Parathyroid adenoma (tissue), 2 donors: ENCODE results near the gene AGAP1.

ENCODE experiments used
- H2AFZ ChIP-seq: fragments of 300-600 bp; sonication (generic); one replicate; pipeline ENCODE4 v1.7.0; 2017; ENCODE audit warnings: antibody characterized with exemption, mild to moderate bottlenecking
- H3K27ac ChIP-seq: fragments of 300-600 bp; sonication (generic); one replicate; pipeline ENCODE4 v1.7.0; 2017
- H3K27me3 ChIP-seq: fragments of 300-600 bp; sonication (generic); one replicate; pipeline ENCODE4 v1.7.0; 2017; ENCODE audit warnings: low read length; ENCODE audit not compliant: control insufficient read depth, insufficient read depth
- H3K36me3 ChIP-seq: fragments of 300-600 bp; sonication (generic); one replicate; pipeline ENCODE4 v1.7.0; 2017; ENCODE audit warnings: low read length; ENCODE audit not compliant: control insufficient read depth, insufficient read depth
- H3K4me1 ChIP-seq: fragments of 300-600 bp; sonication (generic); one replicate; pipeline ENCODE4 v1.7.0; 2017; ENCODE audit warnings: control low read depth
- H3K4me2 ChIP-seq: fragments of 300-600 bp; sonication (generic); one replicate; pipeline ENCODE4 v1.7.0; 2017; ENCODE audit warnings: low read length
- H3K4me3 ChIP-seq: fragments of 300-600 bp; sonication (generic); one replicate; pipeline ENCODE4 v1.7.0; 2017; ENCODE audit warnings: low read depth, low read length
- H3K79me2 ChIP-seq: fragments of 300-600 bp; sonication (generic); one replicate; pipeline ENCODE4 v1.7.0; 2017; ENCODE audit warnings: control low read depth
- H3K9ac ChIP-seq: fragments of 300-600 bp; sonication (generic); one replicate; pipeline ENCODE4 v1.7.0; 2017; ENCODE audit warnings: mild to moderate bottlenecking
- H3K9me3 ChIP-seq: fragments of 300-600 bp; sonication (generic); one replicate; pipeline ENCODE4 v1.7.0; 2017; ENCODE audit warnings: low read length; ENCODE audit not compliant: control insufficient read depth
- TF ChIP-seq, protein P1 (sequence below): fragments of 300-600 bp; sonication (generic); IDR thresholded peaks from one replicate; pipeline ENCODE4 v1.7.0; 2017; ENCODE audit warnings: antibody characterized with exemption, mild to moderate bottlenecking
- donor health status: primary hyperparathyroidism.

The AGAP1 gene

DNA sequence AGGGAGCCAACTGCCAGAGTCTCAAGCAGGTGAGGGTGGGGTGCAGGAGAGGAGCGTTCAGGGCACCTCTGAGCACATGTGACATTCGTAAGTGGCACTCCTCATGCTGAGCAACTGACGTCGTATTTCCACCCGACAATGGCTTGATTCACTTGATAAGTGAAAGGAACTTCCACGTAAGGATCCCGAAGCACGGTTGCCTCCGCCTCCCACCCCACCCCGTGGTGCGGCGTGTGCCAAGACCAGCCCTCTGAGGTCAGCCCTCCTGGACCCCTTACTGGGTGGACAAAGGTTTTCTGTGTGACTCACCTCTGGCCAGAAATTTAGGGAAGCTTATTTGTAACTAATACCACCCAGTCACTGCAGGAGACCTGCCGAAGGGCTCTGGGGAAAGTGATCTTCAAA, 59.9 kb downstream of the AGAP1 start:
- no peak overlapping the region for H3K27ac ChIP-seq

DNA sequence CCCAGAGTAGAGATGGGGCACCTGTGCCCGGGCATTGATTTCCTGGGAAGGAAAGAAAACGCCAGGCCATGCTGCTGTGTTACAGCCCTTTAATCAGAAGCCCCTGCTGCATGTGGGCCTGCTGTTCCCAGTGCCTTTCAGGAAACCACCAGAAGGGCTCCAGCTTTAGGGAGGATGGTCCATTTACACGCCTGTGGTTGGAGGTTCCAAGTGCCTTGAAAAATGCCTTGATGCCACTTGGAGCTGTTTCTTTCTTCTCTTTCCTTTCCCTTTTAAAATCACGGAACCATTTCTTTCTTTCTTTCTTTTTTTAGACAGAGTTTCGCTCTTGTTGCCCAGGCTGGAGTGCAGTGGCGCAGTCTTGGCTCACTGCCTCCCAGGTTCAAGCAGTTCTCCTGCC, 60.5 kb downstream of the AGAP1 start:
- peaks cover 2% of the 10 kb centered on the region for H3K4me1 ChIP-seq

More for the DNA sequence above, 59.9 kb downstream of the AGAP1 start:
- Histone ChIP-seq H3K36me3 (no peaks in the 10 kb centered on the region), H3K4me3 (no peak overlapping the region), H3K4me1 (peaks cover 2% of the 10 kb centered on the region), H2AFZ (no peak overlapping the region), H3K9ac (no peak overlapping the region), H3K9me3 (no peaks in the 10 kb centered on the region), H3K79me2 (peaks cover 94% of the 10 kb centered on the region), H3K4me2 (no peak overlapping the region), H3K27me3 (no peaks in the 10 kb centered on the region)
- TF ChIP-seq, protein P1, sequence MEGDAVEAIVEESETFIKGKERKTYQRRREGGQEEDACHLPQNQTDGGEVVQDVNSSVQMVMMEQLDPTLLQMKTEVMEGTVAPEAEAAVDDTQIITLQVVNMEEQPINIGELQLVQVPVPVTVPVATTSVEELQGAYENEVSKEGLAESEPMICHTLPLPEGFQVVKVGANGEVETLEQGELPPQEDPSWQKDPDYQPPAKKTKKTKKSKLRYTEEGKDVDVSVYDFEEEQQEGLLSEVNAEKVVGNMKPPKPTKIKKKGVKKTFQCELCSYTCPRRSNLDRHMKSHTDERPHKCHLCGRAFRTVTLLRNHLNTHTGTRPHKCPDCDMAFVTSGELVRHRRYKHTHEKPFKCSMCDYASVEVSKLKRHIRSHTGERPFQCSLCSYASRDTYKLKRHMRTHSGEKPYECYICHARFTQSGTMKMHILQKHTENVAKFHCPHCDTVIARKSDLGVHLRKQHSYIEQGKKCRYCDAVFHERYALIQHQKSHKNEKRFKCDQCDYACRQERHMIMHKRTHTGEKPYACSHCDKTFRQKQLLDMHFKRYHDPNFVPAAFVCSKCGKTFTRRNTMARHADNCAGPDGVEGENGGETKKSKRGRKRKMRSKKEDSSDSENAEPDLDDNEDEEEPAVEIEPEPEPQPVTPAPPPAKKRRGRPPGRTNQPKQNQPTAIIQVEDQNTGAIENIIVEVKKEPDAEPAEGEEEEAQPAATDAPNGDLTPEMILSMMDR: no peak

DNA sequence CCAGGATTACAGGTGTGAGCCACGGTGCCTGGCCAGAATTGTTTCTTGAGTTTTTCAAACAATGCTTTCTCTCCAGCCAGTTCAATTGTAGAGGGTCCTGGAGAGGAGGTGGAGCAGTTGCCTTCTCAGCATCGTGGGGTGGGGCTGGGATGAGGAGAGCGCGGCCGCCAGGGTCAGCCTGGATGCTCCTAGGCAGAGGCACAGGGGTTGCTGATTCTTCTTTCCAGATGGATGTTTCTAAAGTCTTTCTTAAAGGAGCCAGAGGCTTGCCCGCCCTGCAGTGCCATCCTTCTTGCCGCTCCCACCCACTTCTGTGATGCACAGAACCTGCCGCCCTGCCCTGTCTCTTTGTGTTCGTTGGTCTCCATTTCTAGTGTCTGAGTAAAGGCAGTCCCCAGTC, 61.1 kb downstream of the AGAP1 start:
- H3K79me2 ChIP-seq: peaks cover 82% of the 10 kb centered on the region
- TF ChIP-seq, protein P1: no peak
- H3K4me1 ChIP-seq: peaks cover 2% of the 10 kb centered on the region
- no peak overlapping the region for H3K4me2 ChIP-seq
- no peak overlapping the region for H3K9ac ChIP-seq
- no peaks in the 10 kb centered on the region for H3K9me3 ChIP-seq
- H3K4me3 ChIP-seq: no peak overlapping the region
- no peak overlapping the region for H2AFZ ChIP-seq
- H3K27me3 ChIP-seq: no peaks in the 10 kb centered on the region
- no peak overlapping the region for H3K27ac ChIP-seq
- H3K36me3 ChIP-seq: no peaks in the 10 kb centered on the region

More for the DNA sequence above, 60.5 kb downstream of the AGAP1 start:
- H3K27ac ChIP-seq: no peak overlapping the region
- no peak overlapping the region for H2AFZ ChIP-seq
- peaks cover 87% of the 10 kb centered on the region for H3K79me2 ChIP-seq
- H3K9me3 ChIP-seq: no peaks in the 10 kb centered on the region
- no peak overlapping the region for H3K9ac ChIP-seq
- no peak overlapping the region for H3K4me2 ChIP-seq
- H3K36me3 ChIP-seq: no peaks in the 10 kb centered on the region
- H3K27me3 ChIP-seq: no peaks in the 10 kb centered on the region
- no peak overlapping the region for H3K4me3 ChIP-seq
- TF ChIP-seq, protein P1: no peak

- Histone ChIP-seq H2AFZ (no peak overlapping the region), H3K9ac (no peak overlapping the region), H3K4me2 (no peak overlapping the region), H3K36me3 (no peaks in the 10 kb centered on the region), H3K27me3 (no peaks in the 10 kb centered on the region), H3K4me3 (no peak overlapping the region), H3K9me3 (no peaks in the 10 kb centered on the region), H3K27ac (no peak overlapping the region), H3K4me1 (peaks cover 2% of the 10 kb centered on the region), H3K79me2 (peaks cover 79% of the 10 kb centered on the region)
- TF ChIP-seq, protein P1: no peak
These were observed 61.5 kb downstream of the AGAP1 start for GRCh38 chr2:235555371-235555770.

- no peaks in the 10 kb centered on the region for H3K9me3 ChIP-seq
- no peak overlapping the region for H3K27ac ChIP-seq
- no peak overlapping the region for H3K4me3 ChIP-seq
- H3K36me3 ChIP-seq: no peaks in the 10 kb centered on the region
- no peaks in the 10 kb centered on the region for H3K27me3 ChIP-seq
- no peak overlapping the region for H3K9ac ChIP-seq
- peaks cover 78% of the 10 kb centered on the region for H3K79me2 ChIP-seq
- peaks cover 2% of the 10 kb centered on the region for H3K4me1 ChIP-seq
- H2AFZ ChIP-seq: no peak overlapping the region
- TF ChIP-seq, protein P1: no peak
- no peak overlapping the region for H3K4me2 ChIP-seq
These were observed 62.2 kb downstream of the AGAP1 start for GRCh38 chr2:235556086-235556485.
